ENCODE data around the gene ERN2.

ERN2 gene

DNA sequence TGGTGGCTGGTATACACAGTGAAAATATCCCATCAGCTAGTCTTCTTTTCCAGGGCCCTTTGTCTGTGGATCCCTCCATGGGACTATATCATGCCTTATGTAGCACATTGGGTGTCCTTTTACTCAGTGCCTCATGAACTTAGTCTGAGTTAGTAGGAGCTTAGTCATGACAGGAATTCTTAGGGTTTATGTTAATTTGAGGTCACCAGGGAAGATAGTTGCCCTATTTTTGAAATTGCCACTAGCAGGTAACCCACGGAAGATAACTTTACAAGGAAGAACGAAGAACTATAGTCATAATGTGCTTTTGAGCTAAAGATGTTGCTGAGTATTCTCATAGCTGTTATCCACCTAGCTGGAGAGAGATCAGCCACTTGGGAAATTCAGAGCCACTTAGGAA is 49.1 kb downstream of the ERN2 start:
- H3K4me3 ChIP-seq (replicated peaks; ENCODE audit: insufficient read depth, low read length) = no peak overlapping the region
- H3K27me3 ChIP-seq (ENCODE audit: insufficient read depth, poor library complexity, severe bottlenecking) = no peaks in the 10 kb centered on the region
- no peak overlapping the region for H3K27ac ChIP-seq (replicated peaks)
- DNase-seq (ENCODE audit: low read depth in 1 of 2, low spot score in 1 of 2) = no peak
- TF ChIP-seq GABPA (IDR thresholded peaks at IDR 0.05; ENCODE audit: low read depth) = no peak
- TF ChIP-seq POLR2AphosphoS5 (IDR thresholded peaks at IDR 0.05; ENCODE audit: low read depth) = no peak
- TF ChIP-seq, protein P1, sequence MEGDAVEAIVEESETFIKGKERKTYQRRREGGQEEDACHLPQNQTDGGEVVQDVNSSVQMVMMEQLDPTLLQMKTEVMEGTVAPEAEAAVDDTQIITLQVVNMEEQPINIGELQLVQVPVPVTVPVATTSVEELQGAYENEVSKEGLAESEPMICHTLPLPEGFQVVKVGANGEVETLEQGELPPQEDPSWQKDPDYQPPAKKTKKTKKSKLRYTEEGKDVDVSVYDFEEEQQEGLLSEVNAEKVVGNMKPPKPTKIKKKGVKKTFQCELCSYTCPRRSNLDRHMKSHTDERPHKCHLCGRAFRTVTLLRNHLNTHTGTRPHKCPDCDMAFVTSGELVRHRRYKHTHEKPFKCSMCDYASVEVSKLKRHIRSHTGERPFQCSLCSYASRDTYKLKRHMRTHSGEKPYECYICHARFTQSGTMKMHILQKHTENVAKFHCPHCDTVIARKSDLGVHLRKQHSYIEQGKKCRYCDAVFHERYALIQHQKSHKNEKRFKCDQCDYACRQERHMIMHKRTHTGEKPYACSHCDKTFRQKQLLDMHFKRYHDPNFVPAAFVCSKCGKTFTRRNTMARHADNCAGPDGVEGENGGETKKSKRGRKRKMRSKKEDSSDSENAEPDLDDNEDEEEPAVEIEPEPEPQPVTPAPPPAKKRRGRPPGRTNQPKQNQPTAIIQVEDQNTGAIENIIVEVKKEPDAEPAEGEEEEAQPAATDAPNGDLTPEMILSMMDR (IDR thresholded peaks at IDR 0.05; ENCODE audit: insufficient read depth, low read length) = no peak
- TF ChIP-seq SPI1 (IDR thresholded peaks at IDR 0.05; ENCODE audit: borderline replicate concordance, low read depth) = no peak
- TF ChIP-seq, protein P2, sequence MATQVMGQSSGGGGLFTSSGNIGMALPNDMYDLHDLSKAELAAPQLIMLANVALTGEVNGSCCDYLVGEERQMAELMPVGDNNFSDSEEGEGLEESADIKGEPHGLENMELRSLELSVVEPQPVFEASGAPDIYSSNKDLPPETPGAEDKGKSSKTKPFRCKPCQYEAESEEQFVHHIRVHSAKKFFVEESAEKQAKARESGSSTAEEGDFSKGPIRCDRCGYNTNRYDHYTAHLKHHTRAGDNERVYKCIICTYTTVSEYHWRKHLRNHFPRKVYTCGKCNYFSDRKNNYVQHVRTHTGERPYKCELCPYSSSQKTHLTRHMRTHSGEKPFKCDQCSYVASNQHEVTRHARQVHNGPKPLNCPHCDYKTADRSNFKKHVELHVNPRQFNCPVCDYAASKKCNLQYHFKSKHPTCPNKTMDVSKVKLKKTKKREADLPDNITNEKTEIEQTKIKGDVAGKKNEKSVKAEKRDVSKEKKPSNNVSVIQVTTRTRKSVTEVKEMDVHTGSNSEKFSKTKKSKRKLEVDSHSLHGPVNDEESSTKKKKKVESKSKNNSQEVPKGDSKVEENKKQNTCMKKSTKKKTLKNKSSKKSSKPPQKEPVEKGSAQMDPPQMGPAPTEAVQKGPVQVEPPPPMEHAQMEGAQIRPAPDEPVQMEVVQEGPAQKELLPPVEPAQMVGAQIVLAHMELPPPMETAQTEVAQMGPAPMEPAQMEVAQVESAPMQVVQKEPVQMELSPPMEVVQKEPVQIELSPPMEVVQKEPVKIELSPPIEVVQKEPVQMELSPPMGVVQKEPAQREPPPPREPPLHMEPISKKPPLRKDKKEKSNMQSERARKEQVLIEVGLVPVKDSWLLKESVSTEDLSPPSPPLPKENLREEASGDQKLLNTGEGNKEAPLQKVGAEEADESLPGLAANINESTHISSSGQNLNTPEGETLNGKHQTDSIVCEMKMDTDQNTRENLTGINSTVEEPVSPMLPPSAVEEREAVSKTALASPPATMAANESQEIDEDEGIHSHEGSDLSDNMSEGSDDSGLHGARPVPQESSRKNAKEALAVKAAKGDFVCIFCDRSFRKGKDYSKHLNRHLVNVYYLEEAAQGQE (IDR thresholded peaks at IDR 0.05; ENCODE audit: insufficient replicate concordance, low read depth) = no peak

GRCh38 chr16:23651943-23652468 is 61.0 kb downstream of the ERN2 start:
- no peaks in the 10 kb centered on the region for H3K27me3 ChIP-seq (ENCODE audit: insufficient read depth, poor library complexity, severe bottlenecking)
- no peak for DNase-seq (ENCODE audit: low read depth in 1 of 2, low spot score in 1 of 2)
- no peak overlapping the region for H3K27ac ChIP-seq (replicated peaks)
- TF ChIP-seq, protein P1 (IDR thresholded peaks at IDR 0.05; ENCODE audit: insufficient read depth, low read length) = no peak
- no peak for TF ChIP-seq POLR2AphosphoS5 (IDR thresholded peaks at IDR 0.05; ENCODE audit: low read depth)
- TF ChIP-seq GABPA (IDR thresholded peaks at IDR 0.05; ENCODE audit: low read depth) = no peak
- TF ChIP-seq, protein P2 (IDR thresholded peaks at IDR 0.05; ENCODE audit: insufficient replicate concordance, low read depth) = no peak
- no peak for TF ChIP-seq SPI1 (IDR thresholded peaks at IDR 0.05; ENCODE audit: borderline replicate concordance, low read depth)
- H3K4me3 ChIP-seq (replicated peaks; ENCODE audit: insufficient read depth, low read length) = no peak overlapping the region

DNA sequence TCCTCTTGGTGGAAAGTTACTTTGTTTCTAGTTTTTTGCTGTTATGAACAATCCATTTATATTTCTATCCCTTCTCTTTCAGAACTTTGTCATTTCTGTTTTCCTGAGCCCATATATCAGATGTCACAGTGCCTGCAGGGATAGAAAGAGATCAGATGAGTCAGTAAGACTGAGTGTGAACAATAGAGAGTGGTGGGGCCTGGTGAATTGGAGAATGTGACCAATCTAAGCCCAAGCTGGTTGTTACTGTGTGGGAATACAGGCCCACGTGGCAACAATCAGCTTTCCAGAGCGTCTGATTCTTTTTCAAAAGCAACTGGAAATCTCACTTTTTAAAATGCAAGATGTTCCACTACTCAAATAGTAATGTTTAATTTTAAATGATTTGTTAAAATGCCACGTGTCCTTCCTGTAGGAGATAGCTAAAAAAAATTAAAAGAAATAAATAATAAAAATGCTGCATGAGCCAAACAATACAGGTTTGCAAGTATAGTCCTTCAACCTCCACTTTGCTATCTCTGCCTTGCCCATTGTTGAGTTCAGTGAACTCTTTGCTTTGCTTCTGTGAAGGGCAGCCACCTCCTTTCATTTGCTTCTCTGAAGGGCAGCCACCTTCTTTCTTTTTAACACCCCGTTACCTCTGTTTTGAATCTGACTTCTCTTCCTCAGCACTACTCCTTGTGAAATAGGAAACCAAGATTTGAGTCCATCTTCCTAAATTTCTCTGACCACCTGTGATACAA is 62.2 kb downstream of the ERN2 start:
- no peak for DNase-seq (ENCODE audit: low read depth in 1 of 2, low spot score in 1 of 2)
- Histone ChIP-seq H3K4me3 (replicated peaks; ENCODE audit: insufficient read depth, low read length) (no peak overlapping the region), H3K27ac (replicated peaks) (no peak overlapping the region), H3K27me3 (ENCODE audit: insufficient read depth, poor library complexity, severe bottlenecking) (no peaks in the 10 kb centered on the region)
- TF ChIP-seq, protein P1 (IDR thresholded peaks at IDR 0.05; ENCODE audit: insufficient read depth, low read length) = no peak
- TF ChIP-seq POLR2AphosphoS5 (IDR thresholded peaks at IDR 0.05; ENCODE audit: low read depth) (no peak), SPI1 (IDR thresholded peaks at IDR 0.05; ENCODE audit: borderline replicate concordance, low read depth) (no peak), GABPA (IDR thresholded peaks at IDR 0.05; ENCODE audit: low read depth) (no peak)
- TF ChIP-seq, protein P2 (IDR thresholded peaks at IDR 0.05; ENCODE audit: insufficient replicate concordance, low read depth) = no peak

Data from HL-60 (cell line).